ENCODE measurements around the gene ILF3.

ILF3 gene

GRCh38 chr19:10653732-10654609 lies at the start of gene ILF3:
ILF3 (plus strand) TSS chr19:10654346; CDS start chr19:10670606, 16,260 bp downstream.
- DNase-seq = peak; percentile 100

GRCh38 chr19:10604460-10604980 lies 49.6 kb upstream of the ILF3 start:
- no peak for DNase-seq

- DNase-seq = no peak
Observed at GRCh38 chr19:10611907-10612306, 42.2 kb upstream of the ILF3 start.

GRCh38 chr19:10612499-10613119 lies 41.5 kb upstream of the ILF3 start:
- DNase-seq = no peak

GRCh38 chr19:10615429-10616023 lies 38.6 kb upstream of the ILF3 start:
- no peak for DNase-seq

GRCh38 chr19:10617409-10618121 lies 36.6 kb upstream of the ILF3 start:
- no peak for DNase-seq

GRCh38 chr19:10618846-10619245 lies 35.3 kb upstream of the ILF3 start:
- DNase-seq = no peak

- no peak for DNase-seq
Observed at GRCh38 chr19:10620786-10621185, 33.4 kb upstream of the ILF3 start.

GRCh38 chr19:10621966-10622365 lies 32.2 kb upstream of the ILF3 start:
- no peak for DNase-seq

- DNase-seq = no peak
Observed at GRCh38 chr19:10624585-10624984, 29.6 kb upstream of the ILF3 start.

- DNase-seq = peak; percentile 59
Observed at GRCh38 chr19:10625003-10625761, 29.0 kb upstream of the ILF3 start, which contains the start of gene SLC44A2. SLC44A2 (plus strand) TSS chr19:10625553; CDS start chr19:10625634, 81 bp downstream.

- peak; percentile 42 for DNase-seq
Observed at GRCh38 chr19:10625762-10626138, 28.4 kb upstream of the ILF3 start.

GRCh38 chr19:10631874-10632273 lies 22.3 kb upstream of the ILF3 start:
- no peak for DNase-seq

GRCh38 chr19:10634430-10634829 lies 19.7 kb upstream of the ILF3 start:
- no peak for DNase-seq

- no peak for DNase-seq
Observed at GRCh38 chr19:10634963-10635362, 19.2 kb upstream of the ILF3 start.

GRCh38 chr19:10636304-10636972 lies 17.7 kb upstream of the ILF3 start:
- DNase-seq = no peak

GRCh38 chr19:10637894-10638293 lies 16.3 kb upstream of the ILF3 start:
- no peak for DNase-seq

- no peak for DNase-seq
Observed at GRCh38 chr19:10639836-10640235, 14.3 kb upstream of the ILF3 start.

GRCh38 chr19:10640361-10640760 lies 13.8 kb upstream of the ILF3 start:
- DNase-seq = no peak

GRCh38 chr19:10641248-10641647 lies 12.9 kb upstream of the ILF3 start:
- DNase-seq = no peak

GRCh38 chr19:10642473-10643171 lies 11.5 kb upstream of the ILF3 start:
- DNase-seq = no peak

Measured in DMS79 (cell line).